K562 (cell line): Measurements from ENCODE around the gene HIRIP3. TPM values are rescaled to one million over a fixed set of nuclear protein-coding genes. Genes with fewer than 3 reads are reported as not detected.
A peak's percentile ranks its signal among the peaks of the same experiment; 100 is the strongest.

Experiments
- ATF1 ChIP-seq, 2 experiments: fragments of 450-650 bp in 1 of 2; IDR thresholded peaks; 2 replicates each; pipeline ENCODE4 v1.6.1; 2016; ENCODE audit warnings: missing compliant biosample characterization in 1 of 2, missing genetic modification characterization in 1 of 2
- BACH1 ChIP-seq: fragments of 200-800 bp; sonication (Bioruptor generic); IDR thresholded peaks from 2 replicates; pipeline ENCODE4 v1.6.1; 2016; ENCODE audit warnings: missing genetic modification characterization, missing compliant biosample characterization
- BCOR ChIP-seq: fragments of 450-650 bp; IDR thresholded peaks from 2 replicates; pipeline ENCODE4 v1.6.1; 2016
- DACH1 ChIP-seq: fragments of 450-650 bp; IDR thresholded peaks from 2 replicates; pipeline ENCODE4 v1.6.1; 2018; ENCODE audit not compliant: partially characterized antibody
- ERF ChIP-seq: fragments of 450-650 bp; formaldehyde crosslinking; IDR thresholded peaks from 2 replicates; pipeline ENCODE4 v1.4.0; 2020; ENCODE audit warnings: mild to moderate bottlenecking, mixed read lengths
- FOXK2 ChIP-seq, 2 experiments: fragments of 450-650 bp; IDR thresholded peaks in 1 of 2; conservative IDR thresholded peaks in 1 of 2; 2 replicates each; pipeline ENCODE4 v1.6.1; 2016; ENCODE audit warnings: low read depth in 2 of 2, mild to moderate bottlenecking in 1 of 2
- GTF2F1 ChIP-seq: IDR thresholded peaks from 2 replicates; pipeline ENCODE4 v1.6.1; 2011; ENCODE audit warnings: low read depth, low read length, improper control_type of control experiment
- HDAC1 ChIP-seq, 2 experiments: fragments of 450-650 bp; IDR thresholded peaks; 2 replicates each; pipeline ENCODE4 v1.6.1; 2016 to 2017; ENCODE audit warnings: inconsistent platforms in 1 of 2, mild to moderate bottlenecking in 1 of 2, moderate library complexity in 1 of 2
- HINFP ChIP-seq: fragments of 450-650 bp; conservative IDR thresholded peaks from 2 replicates; pipeline ENCODE4 v1.6.1; 2016; ENCODE audit warnings: missing genetic modification characterization, low read depth, mild to moderate bottlenecking, control low read depth, missing compliant biosample characterization
- HNRNPH1 ChIP-seq: fragments of 200-400 bp; formaldehyde crosslinking; optimal IDR thresholded peaks from 2 replicates; pipeline ENCODE3; 2017; ENCODE audit warnings: low read depth, mild to moderate bottlenecking, low read length, moderate library complexity
- KDM5B ChIP-seq: fragments of 200-600 bp; sonication (generic); IDR thresholded peaks from 2 replicates; pipeline ENCODE4 v1.6.1; 2012; ENCODE audit warnings: low read depth, mild to moderate bottlenecking, moderate library complexity, low read length, control low read depth, inconsistent platforms; ENCODE audit not compliant: insufficient replicate concordance
- MXI1 ChIP-seq: IDR thresholded peaks from 2 replicates; pipeline ENCODE4 v1.6.1; 2011; ENCODE audit warnings: low read depth, mild to moderate bottlenecking, improper control_type of control experiment, low read length
- NR3C1 ChIP-seq: sonication (generic); formaldehyde crosslinking; IDR thresholded peaks from 2 replicates; pipeline ENCODE4 v1.8.1; 2022; ENCODE audit warnings: missing genetic modification reagents
- POLR2G ChIP-seq: fragments of 200-400 bp; formaldehyde crosslinking; IDR thresholded peaks from 2 replicates; pipeline ENCODE4 v1.6.1; 2017; ENCODE audit warnings: low read depth, mild to moderate bottlenecking, antibody characterized with exemption, low read length, moderate library complexity
- RFX7 ChIP-seq: fragments of 250-450 bp; sonication (Bioruptor Pico); IDR thresholded peaks from 2 replicates; pipeline ENCODE4 v1.5.1; 2021; ENCODE audit warnings: mild to moderate bottlenecking
- SIX5 ChIP-seq, 2 experiments: IDR thresholded peaks; 2 replicates each; pipeline ENCODE4 v1.6.1; 2011; ENCODE audit warnings: low read length in 2 of 2, borderline replicate concordance in 1 of 2, low read depth in 1 of 2, mild to moderate bottlenecking in 1 of 2, moderate library complexity in 1 of 2; ENCODE audit not compliant: insufficient read depth in 1 of 2
- TBL1XR1 ChIP-seq, 2 experiments: IDR thresholded peaks; 2 replicates each; pipeline ENCODE4 v1.6.1; 2012; ENCODE audit warnings: improper control_type of control experiment in 2 of 2, low read length in 2 of 2, mild to moderate bottlenecking in 1 of 2
- TEAD1 ChIP-seq, 2 experiments: fragments of 450-650 bp in 1 of 2; sonication (generic) in 1 of 2; formaldehyde crosslinking; IDR thresholded peaks; 2 replicates each; pipeline versions ENCODE4 v1.4.0 to v1.8.0; 2020 to 2022; ENCODE audit warnings: mild to moderate bottlenecking in 2 of 2, missing genetic modification reagents in 1 of 2
- VEZF1 ChIP-seq: fragments of 200-800 bp; sonication (Bioruptor generic); IDR thresholded peaks from 2 replicates; pipeline ENCODE4 v1.6.1; 2017; ENCODE audit warnings: missing genetic modification characterization, missing compliant biosample characterization
- ZNF12 ChIP-seq: sonication (generic); formaldehyde crosslinking; IDR thresholded peaks from 2 replicates; pipeline ENCODE4 v1.4.0; 2020; ENCODE audit warnings: mild to moderate bottlenecking, missing genetic modification reagents
- ZNF584 ChIP-seq: fragments of 200-800 bp; sonication (Bioruptor generic); IDR thresholded peaks from 2 replicates; pipeline ENCODE4 v1.6.1; 2016; ENCODE audit warnings: low read depth, mild to moderate bottlenecking, missing genetic modification characterization, missing compliant biosample characterization
- ZNF639 ChIP-seq, 2 experiments: fragments of 200-800 bp in 1 of 2; sonication (Bioruptor generic) in 1 of 2; sonication (generic) in 1 of 2; formaldehyde crosslinking in 1 of 2; IDR thresholded peaks in 1 of 2; conservative IDR thresholded peaks in 1 of 2; 2 replicates each; pipeline versions ENCODE4 v1.5.0 to v1.6.1; 2016 to 2020; ENCODE audit warnings: missing compliant biosample characterization in 1 of 2, missing genetic modification characterization in 1 of 2, missing genetic modification reagents in 1 of 2
- polyA plus RNA-seq, 8 experiments: library from polyadenylated mRNA; depleted of rRNA in 4 of 8; stranded (reverse) in 5 of 8; unstranded in 3 of 8; fragments of >200 nt; fragmentation: Nextera tagmentation in 2 of 8; fragmentation: Illumina TruSeq in 1 of 8; extraction: Ambion mirVana in 2 of 8; extraction: Trizol in 1 of 8; gene quantifications; 2 replicates each; pipeline versions ENCODE4 v1.2.1 to v1.2.3, GENCODE V29; 2011 to 2014; ENCODE audit warnings: inconsistent platforms in 1 of 8, missing spikeins in 1 of 8
- total RNA-seq, 7 experiments: library from RNA; depleted of rRNA in 6 of 7; stranded (reverse); fragments of >200 nt in 6 of 7; fragmentation: Illumina TruSeq in 2 of 7; extraction: Trizol in 2 of 7; gene quantifications; 2 replicates each; pipeline versions ENCODE4 v1.2.1 to v1.2.3, GENCODE V29; 2011 to 2021; ENCODE audit warnings: low replicate concordance in 1 of 7

HIRIP3 gene
- total and polyA plus RNA-seq, 9 of the 15 experiments (the other 6 are each of a cell fraction or from before 2014, with no cell fraction given), result 3.3 to 38.2 (median 18.2) TPM

GRCh38 chr16:29995911-29996765 is 721 bp upstream of the HIRIP3 start, which contains the start of gene INO80E (continued):
- TF ChIP-seq HINFP (peak; percentile 69), SIX5 (IDR thresholded peaks at IDR 0.05; ENCODE audit: borderline replicate concordance in 1 of 2, insufficient read depth in 1 of 2, low read depth in 1 of 2, low read length in 2 of 2) (peak; percentile 75 to 81), DACH1 (no peak), HNRNPH1 (no peak), GTF2F1 (peak; percentile 53), POLR2G (peak; percentile 87), TBL1XR1 (IDR thresholded peaks at IDR 0.05; ENCODE audit: low read length in 2 of 2) (peak in 1 of 2 experiments; percentile 66; a peak in 1 of 4 replicates), ZNF12 (CRISPR knock-in tag) (peak; percentile 2; the same call in 1 of the 2 replicates), TEAD1 (CRISPR knock-in tag; IDR thresholded peaks at IDR 0.05) (peak in 1 of 2 experiments; percentile 69; a peak in 1 of 4 replicates), VEZF1 (CRISPR knock-in tag) (peak; percentile 56), BCOR (peak; percentile 87), BACH1 (peak; percentile 44; the same call in 1 of the 2 replicates), ATF1 (CRISPR knock-in tag; IDR thresholded peaks at IDR 0.05) (peak; percentile 75; the same call in 1 of the 2 replicates), ATF1 (tag; IDR thresholded peaks at IDR 0.05) (peak; percentile 99), KDM5B (peak; percentile 92), ERF (CRISPR knock-in tag) (0 out of 2 replicates have a peak, but pooled peaks have one; percentile 14), RFX7 (CRISPR knock-in tag) (no peak), HDAC1 (IDR thresholded peaks at IDR 0.05) (0 out of 4 replicates have a peak, but pooled peaks of 1 of the 2 experiments have one; percentile 4), NR3C1 (no peak), ZNF584 (0 out of 2 replicates have a peak, but pooled peaks have one; percentile 53), FOXK2 (conservative IDR thresholded peaks at IDR 0.05 in 1 of 2, IDR thresholded peaks at IDR 0.05 in 1 of 2; ENCODE audit: low read depth in 2 of 2) (peak; percentile 58 to 80; a peak in 3 of 4 replicates), MXI1 (0 out of 2 replicates have a peak, but pooled peaks have one; percentile 51), ZNF639 (CRISPR knock-in tag; conservative IDR thresholded peaks at IDR 0.05 in 1 of 2, IDR thresholded peaks at IDR 0.05 in 1 of 2) (peak in 1 of 2 experiments; percentile 78; a peak in 2 of 4 replicates)
